ENCODE measurements around the gene DDX54.

Gene DDX54

DNA sequence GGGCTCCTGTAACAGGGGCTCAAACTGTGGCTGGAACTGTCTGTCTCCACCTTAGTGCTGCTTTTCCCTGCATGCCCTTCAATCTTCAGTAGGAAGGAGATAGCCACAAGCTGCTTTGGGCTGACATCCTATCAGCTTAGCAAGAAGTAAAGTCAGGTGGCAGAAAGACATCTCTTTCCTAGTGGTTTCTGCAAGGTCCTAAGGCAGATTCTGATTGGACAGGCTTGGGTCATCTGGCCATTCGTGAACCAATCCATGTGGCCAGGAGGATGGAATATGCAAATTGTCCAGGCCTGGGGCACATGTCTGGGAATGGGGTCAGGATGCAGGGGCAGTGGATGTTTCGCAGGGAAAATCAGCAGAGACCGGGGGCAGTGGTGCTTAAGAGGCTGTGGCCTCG, 5.5 kb upstream of the DDX54 start:
- DNase-seq (ENCODE audit: low read depth) = no peak

DNA sequence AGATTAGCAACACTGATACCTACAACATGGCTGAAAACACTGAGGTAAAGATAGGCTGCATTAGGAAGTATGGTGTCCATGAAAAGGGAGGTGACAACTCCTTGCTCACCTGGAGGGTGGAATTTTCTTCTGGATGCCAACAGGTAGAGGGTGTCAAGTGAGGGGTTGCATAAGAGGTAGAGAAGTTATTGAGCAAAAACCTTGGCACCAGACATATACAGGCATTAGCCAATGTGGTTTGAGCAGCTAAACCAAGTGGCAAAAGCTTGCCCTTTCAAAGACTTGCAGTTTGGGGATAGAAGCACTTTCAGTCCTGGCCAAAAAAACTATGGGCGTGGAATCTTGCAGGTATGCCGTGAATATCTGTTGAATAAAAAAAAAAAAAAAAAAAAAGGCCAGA, 4.1 kb upstream of the DDX54 start:
- DNase-seq (ENCODE audit: low read depth) = no peak

GRCh38 chr12:113186666-113187325, 1.5 kb upstream of the DDX54 start:
- DNase-seq (ENCODE audit: low read depth) = no peak

GRCh38 chr12:113186033-113186365, 721 bp upstream of the DDX54 start:
- DNase-seq (ENCODE audit: low read depth) = no peak

DNA sequence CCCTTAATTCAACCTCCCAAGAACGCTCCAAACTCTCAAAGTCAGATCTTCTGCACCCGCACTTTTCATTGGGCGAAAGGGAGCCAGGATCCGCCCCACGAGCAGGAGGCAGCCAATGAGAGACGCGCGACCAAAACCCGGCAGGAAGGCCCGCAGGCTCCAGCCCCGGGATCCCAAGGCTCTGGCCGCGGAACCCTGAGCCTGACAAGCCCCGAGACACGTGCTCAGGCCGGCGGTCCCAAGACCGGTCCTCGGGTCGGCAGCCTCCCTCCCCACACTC, 438 bp downstream of the DDX54 start:
- DNase-seq (ENCODE audit: low read depth) = peak; percentile 75

GRCh38 chr12:113184098-113184899, 979 bp downstream of the DDX54 start:
- DNase-seq (ENCODE audit: low read depth) = no peak

DNA sequence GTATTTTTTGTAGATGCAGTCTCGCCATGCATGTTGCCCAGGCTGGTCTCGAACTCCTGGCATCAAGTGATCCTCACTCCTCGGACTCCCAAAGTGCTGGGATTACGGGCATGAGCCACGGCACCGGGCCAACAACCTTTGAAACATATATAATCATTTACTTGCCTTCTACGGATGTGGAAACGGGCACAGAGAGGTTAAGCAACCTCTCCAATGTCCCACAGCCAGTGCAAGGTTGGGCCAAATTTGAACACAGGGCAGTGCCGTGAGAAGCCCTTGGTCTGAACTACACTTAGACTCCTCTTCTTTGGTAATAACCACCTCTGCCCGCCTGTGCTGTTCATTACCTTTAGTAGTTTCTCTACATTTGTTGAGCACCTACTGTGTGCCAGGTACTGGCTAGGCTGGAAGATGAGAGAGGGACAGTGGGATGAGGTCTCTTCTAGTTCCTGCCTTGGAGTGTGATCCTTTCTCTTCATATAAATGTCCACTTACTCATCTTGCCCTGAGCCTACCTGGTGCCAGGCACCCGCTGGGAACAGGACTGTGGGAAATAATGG, 2.2 kb downstream of the DDX54 start:
- no peak for DNase-seq (ENCODE audit: low read depth)

DNA sequence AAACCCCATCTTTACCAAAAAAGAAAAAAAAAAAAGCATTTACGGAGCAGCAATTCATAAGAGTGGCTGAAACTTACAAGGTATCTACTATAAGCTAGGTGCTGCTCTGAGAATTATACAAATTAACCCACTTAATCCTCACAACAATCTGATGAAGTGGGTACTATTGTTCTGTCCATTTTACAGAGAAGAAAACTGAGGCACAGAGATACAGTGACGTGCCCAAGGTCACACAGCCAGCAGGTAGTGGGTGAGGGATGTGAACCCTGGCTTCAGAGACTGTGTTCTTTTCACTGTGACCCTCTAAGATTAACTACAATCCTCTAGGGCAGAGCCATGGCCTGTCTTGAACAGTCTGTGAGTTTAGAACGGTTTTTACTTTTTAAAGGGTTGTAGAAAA, 3.3 kb downstream of the DDX54 start:
- no peak for DNase-seq (ENCODE audit: low read depth)

DNA sequence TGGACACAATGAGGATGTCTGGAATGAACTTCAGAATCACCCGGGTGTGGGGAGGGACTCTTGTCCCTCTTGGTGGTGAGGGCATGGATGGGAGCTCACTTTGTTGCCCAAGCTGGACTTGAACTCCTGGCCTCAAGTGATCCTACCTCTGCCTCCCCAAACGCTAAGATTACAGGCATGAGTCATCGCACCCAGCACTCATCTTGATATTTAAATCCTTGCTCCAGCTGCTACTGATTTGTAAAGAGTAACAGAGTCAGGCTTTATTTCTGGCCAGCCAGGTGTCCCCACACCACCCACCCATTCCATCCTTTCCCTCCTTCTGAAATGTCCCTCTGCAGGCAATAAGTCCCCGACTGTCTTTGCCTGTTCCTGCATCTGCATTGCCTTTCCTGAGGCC, 4.9 kb downstream of the DDX54 start:
- no peak for DNase-seq (ENCODE audit: low read depth)

DNA sequence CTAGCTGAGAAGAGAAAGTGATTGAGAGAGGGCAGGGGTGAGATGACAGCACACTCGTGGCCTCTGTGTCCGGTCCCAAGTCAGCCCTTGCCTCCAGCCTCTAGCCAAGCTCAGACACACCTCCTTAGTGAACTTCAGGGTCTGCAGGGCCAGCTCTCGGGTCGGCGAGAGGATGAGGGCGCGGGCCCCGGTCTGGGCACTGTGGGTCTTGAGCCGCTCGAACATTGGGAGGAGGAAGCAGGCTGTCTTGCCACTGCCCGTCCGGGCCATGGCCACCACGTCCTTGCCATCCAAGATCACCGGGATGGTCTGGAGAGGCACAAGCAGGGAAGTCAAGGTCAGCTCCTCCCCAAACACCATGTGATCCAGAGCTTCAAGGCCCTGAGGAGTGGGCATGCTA, 6.3 kb downstream of the DDX54 start:
- no peak for DNase-seq (ENCODE audit: low read depth)

GRCh38 chr12:113174461-113175384, 10.6 kb downstream of the DDX54 start:
- DNase-seq (ENCODE audit: low read depth) = peak; percentile 38

DNA sequence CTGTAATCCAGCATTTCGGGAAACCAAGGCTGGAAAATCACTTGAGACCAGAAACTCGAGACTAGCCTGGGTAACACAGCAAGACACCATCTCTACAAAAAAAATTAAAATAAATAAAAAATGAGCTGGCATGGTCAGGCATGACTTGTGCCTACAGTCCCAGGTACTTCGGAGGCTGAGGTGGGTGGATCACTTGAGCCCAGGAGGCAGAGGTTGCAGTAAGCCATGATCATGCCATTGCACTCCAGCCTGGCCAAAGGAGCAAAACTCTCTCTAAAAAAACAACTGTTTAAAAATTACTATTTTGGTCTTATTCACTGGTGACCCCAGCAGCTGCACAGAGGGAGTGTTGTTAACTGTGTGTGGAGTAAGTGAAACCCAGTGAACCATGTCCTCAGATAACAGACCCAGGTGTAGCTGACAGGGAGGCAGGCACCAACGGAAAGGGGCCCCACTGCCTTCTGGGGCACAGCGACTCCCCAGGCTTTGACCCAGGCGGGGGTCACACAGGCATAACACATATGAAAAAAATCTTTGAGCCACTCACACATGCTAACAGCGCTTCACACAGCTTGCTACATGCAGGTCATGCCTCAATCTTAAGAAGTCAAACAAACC, 12.1 kb downstream of the DDX54 start:
- DNase-seq (ENCODE audit: low read depth) = no peak

DNA sequence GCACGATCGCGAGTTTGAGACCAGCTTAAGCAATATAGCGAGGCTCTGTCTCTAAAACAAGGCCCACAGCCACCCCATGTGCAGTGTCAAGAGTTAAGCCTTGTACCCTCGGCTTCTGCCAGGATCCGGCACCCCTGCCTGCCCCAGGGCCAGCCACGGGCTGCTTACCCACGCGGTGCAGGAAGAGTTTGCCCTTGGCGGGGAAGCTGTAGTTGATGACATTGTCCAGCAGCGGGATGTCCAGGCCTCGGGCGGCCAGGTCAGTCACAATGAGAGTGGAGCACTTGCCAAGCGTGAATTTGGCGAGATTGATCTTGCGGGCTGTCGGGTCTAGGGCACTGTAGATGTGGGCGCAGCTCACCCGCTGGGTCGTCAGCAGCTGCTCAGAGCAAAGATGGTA, 13.1 kb downstream of the DDX54 start:
- no peak for DNase-seq (ENCODE audit: low read depth)

GRCh38 chr12:113171543-113171942, 13.7 kb downstream of the DDX54 start:
- no peak for DNase-seq (ENCODE audit: low read depth)

- DNase-seq (ENCODE audit: low read depth) = no peak
Observed at GRCh38 chr12:113170926-113171325, 14.4 kb downstream of the DDX54 start.

DNA sequence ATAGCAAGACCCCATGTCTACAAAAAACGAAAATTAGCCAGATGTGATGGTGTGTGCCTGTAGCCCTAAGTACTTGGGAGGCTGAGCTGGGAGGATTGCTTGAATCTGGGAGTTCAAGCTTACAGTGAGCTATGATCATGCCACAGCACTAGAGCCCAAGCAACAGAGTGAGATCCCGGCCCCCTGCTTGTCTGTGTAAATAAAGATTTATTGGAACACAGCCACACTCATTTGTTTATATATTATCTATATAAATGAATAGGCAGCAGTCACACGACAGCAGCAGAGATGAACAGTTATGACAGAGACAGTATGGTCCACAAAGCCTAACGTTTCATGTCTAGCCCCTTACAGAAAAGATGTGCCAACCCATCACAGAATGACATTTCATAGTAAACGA, 14.8 kb downstream of the DDX54 start:
- DNase-seq (ENCODE audit: low read depth) = no peak

- no peak for DNase-seq (ENCODE audit: low read depth)
Observed at GRCh38 chr12:113169697-113170096, 15.6 kb downstream of the DDX54 start.

GRCh38 chr12:113167868-113168267, 17.4 kb downstream of the DDX54 start:
- no peak for DNase-seq (ENCODE audit: low read depth)

DNA sequence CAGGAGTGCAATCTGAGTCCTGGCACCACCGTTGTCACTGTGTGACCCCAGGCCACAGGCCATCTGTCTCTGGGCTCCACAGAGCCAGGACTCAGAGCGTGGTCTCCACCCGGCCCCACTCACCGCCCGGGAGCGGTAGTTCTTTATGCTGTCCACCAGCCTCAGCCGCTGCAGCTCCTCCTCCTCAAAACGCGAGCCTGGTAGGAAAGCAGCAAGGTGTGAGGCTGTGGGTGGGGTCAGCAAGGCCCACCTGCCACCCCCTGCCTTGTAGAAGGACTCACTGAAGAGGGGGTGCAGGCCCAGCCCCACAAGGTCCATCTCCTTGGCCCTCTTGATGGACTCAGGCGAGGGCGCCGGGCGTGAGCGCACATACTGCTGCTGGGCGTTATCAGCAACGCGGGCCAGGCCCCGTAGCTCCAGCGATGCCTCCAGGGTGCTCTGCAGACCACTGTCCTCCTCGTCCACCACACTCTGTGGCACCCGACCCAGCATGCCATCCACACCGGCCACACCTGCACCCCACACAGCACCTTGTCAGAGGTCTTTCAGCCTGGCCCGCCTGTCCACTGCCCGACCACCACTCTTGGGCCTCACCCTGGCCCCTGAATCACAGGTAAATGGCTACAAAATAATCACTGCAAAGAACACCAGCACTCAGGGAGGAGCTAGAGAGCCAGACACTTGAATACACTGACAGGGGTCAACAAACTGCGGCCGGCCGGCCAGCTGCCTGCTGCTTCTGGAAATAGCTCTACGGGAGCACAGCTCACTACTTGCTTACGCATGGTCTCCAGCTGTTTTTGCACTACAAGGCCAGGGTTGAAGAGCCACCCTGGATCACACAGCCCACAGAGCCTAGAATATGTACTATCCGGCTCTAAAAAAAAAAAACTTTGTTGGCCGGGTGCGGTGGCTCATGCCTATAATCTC, 19.5 kb downstream of the DDX54 start:
- DNase-seq (ENCODE audit: low read depth) = no peak

GRCh38 chr12:113164014-113164413, 21.3 kb downstream of the DDX54 start:
- DNase-seq (ENCODE audit: low read depth) = no peak

DNA sequence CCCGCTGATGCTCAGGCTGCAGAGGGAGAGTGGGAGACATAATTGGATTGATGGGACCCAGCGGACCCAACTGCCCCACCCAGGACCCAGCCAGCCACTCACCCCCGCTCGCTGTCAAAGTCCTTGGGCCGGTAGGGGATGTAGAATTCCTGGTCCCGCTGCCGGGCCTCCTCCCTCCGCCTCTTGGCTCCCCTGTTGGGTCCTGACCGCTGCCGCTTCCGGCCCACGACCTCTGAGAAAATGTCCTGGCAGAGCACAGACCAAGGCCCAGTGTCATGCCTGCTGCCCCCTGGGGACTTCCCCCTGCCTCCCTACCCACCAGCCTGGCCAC, 22.3 kb downstream of the DDX54 start:
- no peak for DNase-seq (ENCODE audit: low read depth)

Measured in CMK (cell line).